Activated CD8-positive, alpha-beta T cell treated with anti-CD3 and anti-CD28 coated beads, Interleukin-2, amount 10 ng/mL, durations not matched to agents 7 days and 5 days (primary cell): ENCODE results near the gene DYRK1A. TPM values are rescaled to one million over a fixed set of nuclear protein-coding genes. Genes with fewer than 3 reads are reported as not detected.
A peak's percentile ranks its signal among the peaks of the same experiment; 100 is the strongest.

Experiments used
- ATAC-seq: fragments of 150-1000 bp; cut with Tn5 transposase; one replicate; pipeline ENCODE4 v1.10.0; 2021; ENCODE audit warnings: moderate library complexity
- CTCF ChIA-PET: fragments of 350-600 bp; sonication (Branson Sonifier 250); formaldehyde crosslinking; loops from one replicate; lab custom pipeline; 2021; ENCODE audit warnings: antibody characterized with exemption; lab: Charles Lee
- POLR2A ChIA-PET: fragments of 350-600 bp; sonication (Branson Sonifier 250); formaldehyde crosslinking; loops from one replicate; lab custom pipeline; 2021; ENCODE audit warnings: antibody characterized with exemption; lab: Charles Lee
- DNase-seq: peaks from one replicate; pipeline ENCODE4 v3.0.0-alpha.2; 2020
- H3K27ac Mint-ChIP-seq: one replicate; pipeline ENCODE4 v1.8.0; 2021; ENCODE audit warnings: mild to moderate bottlenecking, mixed read lengths
- H3K27me3 Mint-ChIP-seq: one replicate; pipeline ENCODE4 v1.8.0; 2021; ENCODE audit warnings: low read depth, mixed read lengths
- H3K36me3 Mint-ChIP-seq: one replicate; pipeline ENCODE4 v1.8.0; 2021; ENCODE audit warnings: low read depth, mixed read lengths
- H3K4me1 Mint-ChIP-seq: one replicate; pipeline ENCODE4 v1.8.0; 2021; ENCODE audit warnings: low read depth, mixed read lengths
- H3K4me3 Mint-ChIP-seq: one replicate; pipeline ENCODE4 v1.8.0; 2021; ENCODE audit warnings: mild to moderate bottlenecking, mixed read lengths
- H3K9me3 Mint-ChIP-seq: one replicate; pipeline ENCODE4 v1.8.0; 2022; ENCODE audit warnings: mixed read lengths; ENCODE audit not compliant: insufficient read depth
- total RNA-seq, 2 experiments: library from RNA; stranded (reverse); gene quantifications; one replicate each; pipeline ENCODE4 v1.2.3, GENCODE V29; 2021

DYRK1A gene
- total RNA-seq, 2 experiments from 2014 or later = 83.2 to 86.1 TPM

DNA sequence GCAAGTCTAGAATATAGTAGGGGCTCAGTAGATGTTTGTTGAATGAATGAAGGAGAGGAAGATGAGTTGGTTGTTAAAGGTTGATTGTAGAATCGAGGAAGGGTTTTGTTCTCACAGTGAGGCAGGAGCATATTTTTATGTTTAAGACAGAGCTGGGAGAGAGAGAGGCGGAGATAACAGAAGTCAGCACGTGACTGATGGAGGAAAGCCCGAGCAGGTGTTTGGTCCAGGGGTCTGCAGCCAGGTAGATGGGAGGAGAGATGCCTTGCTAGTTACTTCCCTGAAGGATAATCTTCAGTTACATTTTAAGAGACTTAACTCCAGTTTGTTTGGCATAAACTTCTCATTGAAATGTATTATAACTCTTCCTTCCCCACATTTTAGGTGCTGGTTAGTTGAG is 86.8 kb downstream of the DYRK1A start:
- Mint-ChIP-seq H3K9me3 (no peaks in the 10 kb centered on the region), H3K4me1 (peaks cover 49% of the 10 kb centered on the region), H3K36me3 (peaks cover 32% of the 10 kb centered on the region), H3K27ac (peak overlapping the region; percentile 4), H3K27me3 (no peaks in the 10 kb centered on the region), H3K4me3 (no peak overlapping the region)
- ChIA-PET POLR2A (no interaction called here), CTCF (interaction anchor here (1.9 kb wide), 1 partner anchor 10 kb away, joined by 6 read pairs; no protein-coding TSS in a partner anchor)
- ATAC-seq = no peak
- no peak for DNase-seq

GRCh38 chr21:37454869-37455503 is 88.4 kb downstream of the DYRK1A start:
- Mint-ChIP-seq H3K4me3 (no peak overlapping the region), H3K4me1 (peaks cover 57% of the 10 kb centered on the region), H3K27me3 (no peaks in the 10 kb centered on the region), H3K36me3 (peaks cover 27% of the 10 kb centered on the region), H3K27ac (peak overlapping the region; percentile 47), H3K9me3 (no peaks in the 10 kb centered on the region)
- POLR2A ChIA-PET = no interaction called here
- ATAC-seq = no peak
- CTCF ChIA-PET = no interaction called here
- no peak for DNase-seq

GRCh38 chr21:37455504-37455911 is 88.9 kb downstream of the DYRK1A start:
- CTCF ChIA-PET = interaction anchor here (1.0 kb wide), 1 partner anchor 47 kb away, joined by 3 read pairs; no protein-coding TSS in a partner anchor
- DNase-seq = no peak
- peak overlapping the region; percentile 74 for H3K27ac Mint-ChIP-seq
- no peaks in the 10 kb centered on the region for H3K9me3 Mint-ChIP-seq
- H3K27me3 Mint-ChIP-seq = no peaks in the 10 kb centered on the region
- POLR2A ChIA-PET = no interaction called here
- peaks cover 57% of the 10 kb centered on the region for H3K4me1 Mint-ChIP-seq
- peaks cover 22% of the 10 kb centered on the region for H3K36me3 Mint-ChIP-seq
- no peak overlapping the region for H3K4me3 Mint-ChIP-seq
- ATAC-seq = no peak

GRCh38 chr21:37458669-37459276 is 92.2 kb downstream of the DYRK1A start:
- H3K36me3 Mint-ChIP-seq = peaks cover 19% of the 10 kb centered on the region
- peaks cover 71% of the 10 kb centered on the region for H3K4me1 Mint-ChIP-seq
- no peak overlapping the region for H3K4me3 Mint-ChIP-seq
- H3K9me3 Mint-ChIP-seq = no peaks in the 10 kb centered on the region
- H3K27me3 Mint-ChIP-seq = no peaks in the 10 kb centered on the region
- ChIA-PET POLR2A (no interaction called here), CTCF (interaction anchor here (1.9 kb wide), 1 partner anchor 12 kb away, joined by 10 read pairs; no protein-coding TSS in a partner anchor)
- ATAC-seq (no peak), DNase-seq (no peak)
- peak overlapping the region; percentile 53 for H3K27ac Mint-ChIP-seq

DNA sequence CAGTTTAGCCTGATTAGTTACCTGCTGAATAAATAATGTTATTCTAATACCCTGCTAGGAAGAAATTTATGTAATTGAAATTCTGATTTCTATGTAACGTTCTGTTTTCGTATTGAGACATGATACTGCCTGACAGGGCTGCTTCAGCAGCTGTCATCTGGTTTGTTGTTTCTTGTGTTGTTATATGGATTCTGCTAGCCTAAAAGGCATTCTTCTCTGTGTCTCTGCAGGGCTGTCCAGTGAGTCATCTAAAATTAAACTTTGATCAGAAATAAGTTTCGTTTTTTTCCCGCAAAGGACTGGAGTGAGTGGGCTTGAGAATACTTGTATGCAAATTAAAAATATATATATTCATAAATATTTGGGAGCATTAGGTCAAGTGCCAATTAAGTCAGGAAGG is 93.0 kb downstream of the DYRK1A start:
- DNase-seq (no peak), ATAC-seq (no peak)
- H3K27me3 Mint-ChIP-seq = no peaks in the 10 kb centered on the region
- H3K4me1 Mint-ChIP-seq = peaks cover 70% of the 10 kb centered on the region
- peak overlapping the region; percentile 40 for H3K27ac Mint-ChIP-seq
- CTCF ChIA-PET = no interaction called here
- H3K36me3 Mint-ChIP-seq = peaks cover 19% of the 10 kb centered on the region
- no peak overlapping the region for H3K4me3 Mint-ChIP-seq
- POLR2A ChIA-PET = no interaction called here
- H3K9me3 Mint-ChIP-seq = no peaks in the 10 kb centered on the region

- POLR2A ChIA-PET = no interaction called here
- H3K27ac Mint-ChIP-seq = no peak overlapping the region
- peaks cover 68% of the 10 kb centered on the region for H3K4me1 Mint-ChIP-seq
- H3K9me3 Mint-ChIP-seq = no peaks in the 10 kb centered on the region
- ATAC-seq (no peak), DNase-seq (no peak)
- H3K4me3 Mint-ChIP-seq = no peak overlapping the region
- no peaks in the 10 kb centered on the region for H3K27me3 Mint-ChIP-seq
- CTCF ChIA-PET = interaction anchor here (0.7 kb wide), 1 partner anchor 231 kb away, joined by 3 read pairs; no protein-coding TSS in a partner anchor
- H3K36me3 Mint-ChIP-seq = peaks cover 19% of the 10 kb centered on the region
These were observed 93.6 kb downstream of the DYRK1A start for GRCh38 chr21:37460196-37460595.

GRCh38 chr21:37461479-37461878 is 94.9 kb downstream of the DYRK1A start:
- H3K27ac Mint-ChIP-seq = peak overlapping the region; percentile 53
- H3K4me1 Mint-ChIP-seq = peaks cover 61% of the 10 kb centered on the region
- peak; percentile 49 for ATAC-seq
- no peaks in the 10 kb centered on the region for H3K9me3 Mint-ChIP-seq
- peaks cover 17% of the 10 kb centered on the region for H3K36me3 Mint-ChIP-seq
- no peaks in the 10 kb centered on the region for H3K27me3 Mint-ChIP-seq
- ChIA-PET CTCF (no interaction called here), POLR2A (no interaction called here)
- no peak for DNase-seq
- peak overlapping the region; percentile 48 for H3K4me3 Mint-ChIP-seq

DNA sequence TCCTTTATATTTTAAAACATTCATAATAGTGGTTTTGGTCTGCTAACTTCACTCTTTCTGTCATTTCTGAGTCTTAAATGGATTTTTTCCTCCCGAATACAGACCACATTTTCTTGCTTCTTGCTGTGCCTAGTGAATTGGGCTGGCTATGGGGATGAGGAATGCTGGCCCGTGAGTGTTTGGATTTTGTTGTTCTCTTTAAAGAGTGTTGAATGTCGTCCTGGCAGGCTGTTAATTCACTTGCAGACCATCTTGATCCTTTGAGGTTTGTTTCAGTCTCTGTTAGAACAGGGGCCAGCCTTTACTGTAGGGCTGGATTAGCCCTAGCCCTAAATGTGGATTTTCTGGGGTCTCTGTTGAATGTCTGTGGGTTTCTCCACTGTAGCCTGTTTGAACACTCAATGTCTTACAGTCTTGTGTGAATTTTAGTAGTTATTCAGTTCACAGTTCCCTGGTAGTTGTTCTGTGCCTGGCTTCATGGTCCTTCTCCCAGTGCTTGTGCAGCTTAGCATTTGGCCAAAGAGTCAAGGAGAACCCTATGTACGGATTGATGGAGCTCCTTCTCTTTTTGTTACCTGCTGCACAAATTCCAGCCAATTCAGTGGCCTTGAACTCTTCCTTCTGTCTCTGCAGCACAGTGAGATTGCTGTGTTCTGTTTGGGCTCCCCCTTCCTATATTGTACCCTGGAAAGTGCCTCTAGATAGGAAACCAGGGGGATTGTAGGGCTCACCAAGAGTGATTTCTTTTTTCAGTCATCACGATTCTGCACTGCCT is 95.7 kb downstream of the DYRK1A start:
- H3K4me1 Mint-ChIP-seq = peaks cover 56% of the 10 kb centered on the region
- no peak overlapping the region for H3K4me3 Mint-ChIP-seq
- no peaks in the 10 kb centered on the region for H3K9me3 Mint-ChIP-seq
- no peaks in the 10 kb centered on the region for H3K27me3 Mint-ChIP-seq
- H3K36me3 Mint-ChIP-seq = peaks cover 21% of the 10 kb centered on the region
- DNase-seq (no peak), ATAC-seq (no peak)
- H3K27ac Mint-ChIP-seq = peak overlapping the region; percentile 62
- ChIA-PET CTCF (interaction anchor here (1.1 to 3.0 kb wide), 7 partner anchors 9 to 238 kb away, joined by 3 to 15 read pairs (median 5); no protein-coding TSS in a partner anchor), POLR2A (interaction anchor here (1.0 kb wide), 1 partner anchor 196 kb away, joined by 3 read pairs; the partner anchor contains the start of gene VPS26C)

GRCh38 chr21:37463083-37463801 is 96.7 kb downstream of the DYRK1A start:
- Mint-ChIP-seq H3K4me1 (peaks cover 47% of the 10 kb centered on the region), H3K27me3 (no peaks in the 10 kb centered on the region), H3K4me3 (no peak overlapping the region), H3K36me3 (peaks cover 30% of the 10 kb centered on the region), H3K27ac (peak overlapping the region; percentile 31), H3K9me3 (no peaks in the 10 kb centered on the region)
- CTCF ChIA-PET = interaction anchor here (0.7 to 3.0 kb wide), 21 partner anchors 8 to 296 kb away, joined by 3 to 15 read pairs (median 4); no protein-coding TSS in a partner anchor
- DNase-seq (no peak), ATAC-seq (peak; percentile 58)
- POLR2A ChIA-PET = interaction anchor here (1.0 kb wide), 1 partner anchor 197 kb away, joined by 3 read pairs; the partner anchor contains the start of gene VPS26C

GRCh38 chr21:37467082-37467481 is 100.5 kb downstream of the DYRK1A start:
- H3K27me3 Mint-ChIP-seq = no peaks in the 10 kb centered on the region
- H3K27ac Mint-ChIP-seq = no peak overlapping the region
- peaks cover 41% of the 10 kb centered on the region for H3K36me3 Mint-ChIP-seq
- CTCF ChIA-PET = no interaction called here
- ATAC-seq = no peak
- no peak for DNase-seq
- no peaks in the 10 kb centered on the region for H3K9me3 Mint-ChIP-seq
- H3K4me1 Mint-ChIP-seq = peaks cover 28% of the 10 kb centered on the region
- POLR2A ChIA-PET = no interaction called here
- no peak overlapping the region for H3K4me3 Mint-ChIP-seq

GRCh38 chr21:37468909-37469308 is 102.3 kb downstream of the DYRK1A start:
- DNase-seq (no peak), ATAC-seq (no peak)
- POLR2A ChIA-PET = no interaction called here
- H3K27me3 Mint-ChIP-seq = no peaks in the 10 kb centered on the region
- peaks cover 19% of the 10 kb centered on the region for H3K4me1 Mint-ChIP-seq
- peaks cover 46% of the 10 kb centered on the region for H3K36me3 Mint-ChIP-seq
- H3K27ac Mint-ChIP-seq = no peak overlapping the region
- no peak overlapping the region for H3K4me3 Mint-ChIP-seq
- no peaks in the 10 kb centered on the region for H3K9me3 Mint-ChIP-seq
- CTCF ChIA-PET = no interaction called here
